Measurements from ENCODE around the gene IFT122. TPM values are rescaled to one million over a fixed set of nuclear protein-coding genes. Genes with fewer than 3 reads are reported as not detected.

The IFT122 gene
- total RNA-seq, 1 donor: 19.9 TPM

DNA sequence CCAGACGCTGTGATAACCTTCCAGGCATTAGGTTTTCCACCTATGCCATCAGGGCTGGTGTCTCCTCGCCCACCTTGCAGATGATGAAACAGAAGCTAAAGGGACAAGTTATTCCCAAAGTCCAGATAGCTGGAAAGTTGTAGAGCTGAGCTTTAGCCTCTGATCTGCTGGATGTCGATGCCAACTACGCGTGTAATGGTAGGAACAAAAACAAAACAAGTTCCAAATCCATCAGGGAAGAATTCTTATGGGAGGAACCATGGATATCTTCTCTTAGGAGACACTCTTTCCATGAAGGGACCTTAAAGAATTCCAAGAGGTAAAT lies 60.3 kb downstream of the IFT122 start:
- H3K4me3 ChIP-seq (ENCODE audit: low read depth, low read length): no peak overlapping the region
- TF ChIP-seq, protein P1, sequence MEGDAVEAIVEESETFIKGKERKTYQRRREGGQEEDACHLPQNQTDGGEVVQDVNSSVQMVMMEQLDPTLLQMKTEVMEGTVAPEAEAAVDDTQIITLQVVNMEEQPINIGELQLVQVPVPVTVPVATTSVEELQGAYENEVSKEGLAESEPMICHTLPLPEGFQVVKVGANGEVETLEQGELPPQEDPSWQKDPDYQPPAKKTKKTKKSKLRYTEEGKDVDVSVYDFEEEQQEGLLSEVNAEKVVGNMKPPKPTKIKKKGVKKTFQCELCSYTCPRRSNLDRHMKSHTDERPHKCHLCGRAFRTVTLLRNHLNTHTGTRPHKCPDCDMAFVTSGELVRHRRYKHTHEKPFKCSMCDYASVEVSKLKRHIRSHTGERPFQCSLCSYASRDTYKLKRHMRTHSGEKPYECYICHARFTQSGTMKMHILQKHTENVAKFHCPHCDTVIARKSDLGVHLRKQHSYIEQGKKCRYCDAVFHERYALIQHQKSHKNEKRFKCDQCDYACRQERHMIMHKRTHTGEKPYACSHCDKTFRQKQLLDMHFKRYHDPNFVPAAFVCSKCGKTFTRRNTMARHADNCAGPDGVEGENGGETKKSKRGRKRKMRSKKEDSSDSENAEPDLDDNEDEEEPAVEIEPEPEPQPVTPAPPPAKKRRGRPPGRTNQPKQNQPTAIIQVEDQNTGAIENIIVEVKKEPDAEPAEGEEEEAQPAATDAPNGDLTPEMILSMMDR (IDR thresholded peaks at IDR 0.05; ENCODE audit: insufficient read depth, low read depth, low read length): no peak

DNA sequence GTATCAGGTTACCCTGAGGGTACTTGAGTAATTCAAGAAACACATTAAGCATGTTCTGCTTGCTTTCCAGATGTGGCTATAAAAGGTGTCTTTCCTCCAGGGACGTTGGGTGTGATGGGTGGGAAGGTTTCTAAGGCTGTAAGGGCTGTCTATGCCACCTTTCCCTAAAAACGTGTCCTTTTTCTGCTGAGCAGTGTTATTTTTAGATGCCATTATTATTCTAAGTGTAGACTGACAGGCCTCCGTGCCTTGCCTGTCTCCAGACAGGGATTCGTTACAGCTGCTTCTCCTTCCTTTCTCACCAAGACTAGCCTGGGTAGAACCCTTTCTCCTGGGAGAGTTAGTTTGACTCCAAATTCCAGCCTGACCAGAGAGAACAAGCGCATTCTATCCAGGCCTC lies 61.6 kb downstream of the IFT122 start:
- DNase-seq (ENCODE audit: low read depth): no peak
- TF ChIP-seq, protein P1 (IDR thresholded peaks at IDR 0.05; ENCODE audit: insufficient read depth, low read depth, low read length): no peak

More for the DNA sequence above, 60.3 kb downstream of the IFT122 start:
- no peak for DNase-seq (ENCODE audit: low read depth)

DNA sequence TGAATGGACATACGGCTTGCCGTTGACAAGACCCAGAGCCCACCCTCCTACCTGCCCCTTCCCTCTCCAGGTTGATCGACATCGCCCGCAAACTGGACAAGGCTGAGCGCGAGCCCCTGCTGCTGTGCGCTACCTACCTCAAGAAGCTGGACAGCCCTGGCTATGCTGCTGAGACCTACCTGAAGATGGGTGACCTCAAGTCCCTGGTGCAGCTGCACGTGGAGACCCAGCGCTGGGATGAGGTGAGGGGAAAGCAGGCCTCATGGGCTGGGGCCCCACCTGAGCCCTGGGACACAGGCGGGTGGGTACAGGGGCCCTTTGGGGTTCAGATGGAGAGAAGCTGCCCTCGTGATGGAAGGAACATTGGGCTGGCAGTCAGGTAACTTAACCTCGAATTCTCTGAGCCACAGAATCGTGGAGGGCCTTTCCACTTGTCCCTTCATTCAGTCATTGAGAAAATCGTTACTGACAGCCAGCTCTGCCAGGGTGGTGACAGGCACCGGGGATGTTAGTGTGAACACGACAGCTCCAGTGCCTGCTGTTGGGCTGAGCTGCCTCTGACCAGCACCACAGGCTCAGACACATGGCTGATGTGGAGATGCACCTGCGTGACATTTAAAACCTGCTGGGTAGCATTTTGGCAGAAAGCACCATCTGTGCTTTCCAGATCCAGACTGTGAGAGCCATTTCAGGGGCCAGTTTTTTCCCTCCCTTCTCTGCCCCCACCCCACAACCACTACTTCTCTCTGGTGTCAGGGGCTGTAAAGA lies 62.8 kb downstream of the IFT122 start:
- no peak for DNase-seq (ENCODE audit: low read depth)
- TF ChIP-seq, protein P1 (IDR thresholded peaks at IDR 0.05; ENCODE audit: insufficient read depth, low read depth, low read length): no peak
- H3K4me3 ChIP-seq (ENCODE audit: low read depth, low read length): no peak overlapping the region

More for the DNA sequence above, 61.6 kb downstream of the IFT122 start:
- H3K4me3 ChIP-seq (ENCODE audit: low read depth, low read length): no peak overlapping the region

DNA sequence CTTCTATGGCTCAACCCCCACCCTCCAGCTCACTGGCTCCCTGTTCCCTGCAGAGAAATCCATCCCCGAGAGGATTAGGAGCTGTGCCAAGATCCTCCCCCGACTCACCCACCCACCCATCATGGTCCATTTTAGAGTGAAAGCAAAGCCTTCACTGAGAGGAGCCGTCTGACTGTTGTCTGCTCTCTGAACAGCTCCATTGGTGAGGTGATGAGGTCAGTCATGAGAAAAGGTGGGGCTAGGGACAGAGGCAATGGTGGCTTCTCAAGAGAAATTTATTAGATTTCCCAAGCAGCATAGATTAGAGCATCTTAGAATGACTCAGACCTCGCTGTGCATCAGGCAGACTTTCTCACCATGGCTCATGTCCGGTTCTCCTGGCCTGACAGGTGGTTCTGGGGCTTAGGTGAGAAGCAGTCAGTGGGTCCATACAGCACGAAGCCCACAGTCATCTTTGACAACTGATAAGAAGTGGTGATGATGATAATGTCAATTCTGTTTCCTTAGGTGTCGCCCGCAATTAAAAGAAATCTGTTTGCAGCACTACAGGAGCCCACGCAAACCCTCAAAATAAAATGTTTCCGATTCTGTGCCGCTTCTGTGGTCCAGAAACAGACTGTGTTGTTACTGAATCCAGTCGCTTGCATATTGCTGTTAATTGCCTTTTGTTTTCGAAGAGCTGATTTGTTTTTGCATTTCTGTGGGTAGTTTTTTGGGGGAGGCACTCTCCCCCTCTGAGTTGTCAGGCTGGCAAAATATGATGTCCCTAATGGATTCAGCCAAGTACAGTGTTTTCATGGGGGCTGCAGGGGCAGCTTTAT lies 63.7 kb downstream of the IFT122 start:
- H3K4me3 ChIP-seq (ENCODE audit: low read depth, low read length): no peak overlapping the region
- peak; percentile 47 for DNase-seq (ENCODE audit: low read depth)
- TF ChIP-seq, protein P1 (IDR thresholded peaks at IDR 0.05; ENCODE audit: insufficient read depth, low read depth, low read length): no peak

DNA sequence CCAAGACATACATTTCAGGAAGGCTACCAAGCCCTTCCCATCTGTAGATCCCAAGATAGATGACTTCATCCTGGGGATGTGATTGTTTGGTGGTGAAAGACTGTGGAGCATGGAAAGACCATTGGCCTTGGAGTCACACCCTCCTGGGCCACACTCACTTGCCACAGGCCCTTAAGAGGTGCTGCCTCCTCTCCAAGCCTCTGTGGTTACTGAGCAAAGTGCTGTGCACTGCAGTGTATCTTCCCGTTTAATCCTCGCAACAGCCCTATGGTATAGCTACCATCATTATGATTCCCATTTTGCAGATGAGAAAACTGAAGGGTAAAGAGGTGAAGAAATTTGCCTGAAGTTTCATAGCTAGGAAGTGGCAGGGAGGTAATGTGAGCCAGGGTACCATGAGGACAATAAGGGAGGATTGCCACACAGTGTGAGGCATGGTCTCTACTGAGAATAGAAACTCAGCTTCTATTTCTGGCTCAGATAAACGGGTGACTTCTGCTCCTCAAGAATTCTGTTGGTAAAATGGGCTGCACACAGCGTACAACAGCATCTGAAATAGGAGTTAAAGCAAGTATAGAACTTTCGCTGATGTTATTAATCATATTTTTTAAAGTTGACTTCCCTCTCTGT lies 64.6 kb downstream of the IFT122 start:
- TF ChIP-seq, protein P1 (IDR thresholded peaks at IDR 0.05; ENCODE audit: insufficient read depth, low read depth, low read length): no peak
- DNase-seq (ENCODE audit: low read depth): no peak
- H3K4me3 ChIP-seq (ENCODE audit: low read depth, low read length): no peak overlapping the region

DNA sequence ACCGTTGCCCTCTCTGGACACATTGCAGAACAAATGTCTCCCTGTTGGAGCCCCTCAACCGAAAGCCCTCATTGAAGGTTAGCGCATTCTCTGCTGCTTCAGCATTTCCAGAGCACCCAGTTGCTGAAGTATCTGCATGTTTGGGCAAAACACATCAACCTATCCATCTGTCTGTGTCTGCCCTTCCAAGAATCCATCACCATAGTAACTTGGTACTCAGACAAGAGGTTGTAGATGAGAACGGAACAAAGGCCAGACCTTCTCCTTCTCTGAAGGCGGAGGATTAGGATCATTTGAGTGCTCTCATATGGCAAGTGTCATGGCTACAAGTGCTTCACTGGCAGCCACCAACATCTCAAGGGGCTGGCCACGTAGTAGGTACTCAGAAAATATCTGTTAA lies 65.3 kb downstream of the IFT122 start:
- H3K4me3 ChIP-seq (ENCODE audit: low read depth, low read length): no peak overlapping the region
- no peak for DNase-seq (ENCODE audit: low read depth)
- TF ChIP-seq, protein P1 (IDR thresholded peaks at IDR 0.05; ENCODE audit: insufficient read depth, low read depth, low read length): no peak

Data from fibroblast of villous mesenchyme (primary cell).